Adrenal gland (tissue), 12 donors: ENCODE measurements around the gene RTP1. TPM values are rescaled to one million over a fixed set of nuclear protein-coding genes. Genes with fewer than 3 reads are reported as not detected.
"Not testable (repeated sequence)": the region's sequence is repeated elsewhere in the genome, so short reads cannot be mapped to it uniquely, and the experiment has no call there.

Experiments used
- DNase-seq, 7 donors: peaks; one replicate each; pipeline ENCODE4 v3.0.0-alpha.2; 2019 to 2020
- H3K27ac ChIP-seq, 5 donors: fragments of 200-600 bp; sonication (generic) in 4 of 5; 1 replicate in 3 of 5; 2 replicates in 2 of 5; pipeline versions ENCODE4 v1.5.1 to v1.8.0; 2016 to 2020; ENCODE audit warnings: mild to moderate bottlenecking in 1 of 5
- H3K27me3 ChIP-seq: fragments of 200-600 bp; 2 replicates; pipeline ENCODE4 v1.8.0; 2021
- H3K36me3 ChIP-seq, 2 donors: fragments of 200-600 bp; replicated peaks in 1 of 2; 1 replicate in 1 of 2; 2 replicates in 1 of 2; pipeline versions ENCODE4 v1.5.1 to v1.8.0; 2018 to 2022
- H3K4me1 ChIP-seq, 2 donors: fragments of 200-600 bp; replicated peaks in 1 of 2; 1 replicate in 1 of 2; 2 replicates in 1 of 2; pipeline versions ENCODE4 v1.5.1 to v1.8.0; 2018 to 2021
- H3K4me3 ChIP-seq, 4 donors: fragments of 200-600 bp; sonication (generic) in 3 of 4; one replicate each; pipeline ENCODE4 v1.5.1; 2016 to 2018
- H3K9me3 ChIP-seq, 3 donors: fragments of 200-600 bp; sonication (generic) in 1 of 3; replicated peaks in 1 of 3; 1 replicate in 2 of 3; 2 replicates in 1 of 3; pipeline versions ENCODE4 v1.5.1 to v1.8.0; 2016 to 2021
- POLR2A ChIP-seq, 2 donors: fragments of 450-650 bp; IDR thresholded peaks; one replicate each; pipeline ENCODE4 v1.6.1; 2017; ENCODE audit warnings: antibody characterized with exemption in 2 of 2, mild to moderate bottlenecking in 2 of 2, moderate library complexity in 1 of 2
- WGBS, 4 donors: extraction: QIAGEN DNeasy Blood & Tissue Kit in 2 of 4; methylation state at CpG; one replicate each; pipeline versions ENCODE4 v1.1.5 to v1.1.7; 2013 to 2017; 5-methylcytosine and 5-hydroxymethylcytosine counted together
- intact Hi-C, 2 donors: fragments of 100-400 bp; cut with DNase I; formaldehyde crosslinking; loops; one replicate each; pipeline versions ENCODE4 v1.14.1 to v1.15.0; 2022 to 2023
- polyA plus RNA-seq, 3 donors: library from polyadenylated mRNA; stranded (reverse); fragments of 200-250 nt in 2 of 3; fragments of 350-450 nt in 1 of 3; fragmentation: Illumina TruSeq in 1 of 3; extraction: RNeasy Lipid Tissue Mini Kit (QIAGEN cat#74804) in 1 of 3; gene quantifications; one replicate each; pipeline ENCODE4 v1.2.3, GENCODE V29; 2013 to 2014
- total RNA-seq, 9 donors: library from RNA; depleted of rRNA in 4 of 9; stranded (reverse); fragments of >200 nt in 4 of 9; fragments of 120-200 nt in 1 of 9; fragmentation: NEBNext Ultra II Directional in 1 of 9; extraction: Animal tissue kit (Norgen Biotek cat#: 25700) in 1 of 9; gene quantifications; one replicate each; pipeline versions ENCODE4 v1.1.0 to v1.2.4, GENCODE V29; 2013 to 2023
- TF ChIP-seq, protein P1 (sequence below), 6 experiments: fragments of 450-650 bp in 4 of 6; fragments of 200-600 bp in 2 of 6; sonication (generic) in 1 of 6; IDR thresholded peaks; 1 replicate in 5 of 6; 2 replicates in 1 of 6; pipeline versions ENCODE4 v1.5.1 to v1.8.0; 2016 to 2021; ENCODE audit warnings: antibody characterized with exemption in 6 of 6, mild to moderate bottlenecking in 2 of 6, moderate library complexity in 1 of 6
- donor health status: healthy with polysubstance abuse.
- donor health status: Bipolar disorder and iron deficiency.
- donor health status: DM: yes; HTN: yes; CAD: no.
- donor health status: DM: no; HTN: no; CAD: no.
- donor health status: DM: no; HTN: no; CAD: no.
- donor health status: DM: yes; HTN: yes; CAD: no.

The RTP1 gene
- total and polyA plus RNA-seq, 12 donors = 0.03 to 0.11 TPM; not detected in 10

DNA sequence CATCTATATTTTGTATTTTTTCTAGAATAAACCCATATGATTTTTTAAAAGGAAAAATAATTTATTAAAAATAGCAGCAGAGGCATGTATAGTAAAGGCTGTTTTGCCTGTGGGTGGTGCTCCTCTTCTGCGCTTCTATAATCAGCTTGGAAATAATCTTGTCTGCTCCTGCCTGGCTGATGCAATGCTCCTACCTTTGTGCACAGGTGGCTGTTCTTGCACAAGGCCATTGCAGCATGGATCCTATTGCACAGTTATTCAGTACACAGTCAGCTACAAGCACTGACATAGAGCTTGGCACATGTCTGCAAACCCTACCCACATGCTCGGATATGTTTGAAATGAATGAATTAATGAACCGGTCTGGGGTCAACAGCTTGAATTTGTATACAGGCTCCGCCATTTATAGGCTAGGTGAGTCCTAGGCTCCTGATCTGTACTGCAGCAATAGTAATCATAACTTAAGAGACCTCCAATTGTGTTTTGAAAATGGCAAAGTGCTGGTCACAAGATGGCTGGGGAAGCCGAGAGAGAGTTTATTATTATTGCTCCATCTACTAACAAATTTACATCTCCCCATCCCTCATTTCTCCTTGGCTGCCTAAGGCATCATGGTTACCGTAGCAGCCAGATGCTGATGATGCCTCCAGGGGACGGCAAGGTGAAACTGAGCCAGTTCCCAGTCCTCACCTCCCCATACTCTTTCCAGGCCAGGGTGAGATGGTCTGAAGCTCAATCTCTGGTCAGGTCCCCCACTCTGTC is 532 bp upstream of the RTP1 start:
- 74 to 82% (median 82%) methylated on average over 6 to 7 of the region's 7 CpGs for WGBS, 4 donors
- TF ChIP-seq POLR2A (IDR thresholded peaks at IDR 0.05) = no peak
- TF ChIP-seq, protein P1, sequence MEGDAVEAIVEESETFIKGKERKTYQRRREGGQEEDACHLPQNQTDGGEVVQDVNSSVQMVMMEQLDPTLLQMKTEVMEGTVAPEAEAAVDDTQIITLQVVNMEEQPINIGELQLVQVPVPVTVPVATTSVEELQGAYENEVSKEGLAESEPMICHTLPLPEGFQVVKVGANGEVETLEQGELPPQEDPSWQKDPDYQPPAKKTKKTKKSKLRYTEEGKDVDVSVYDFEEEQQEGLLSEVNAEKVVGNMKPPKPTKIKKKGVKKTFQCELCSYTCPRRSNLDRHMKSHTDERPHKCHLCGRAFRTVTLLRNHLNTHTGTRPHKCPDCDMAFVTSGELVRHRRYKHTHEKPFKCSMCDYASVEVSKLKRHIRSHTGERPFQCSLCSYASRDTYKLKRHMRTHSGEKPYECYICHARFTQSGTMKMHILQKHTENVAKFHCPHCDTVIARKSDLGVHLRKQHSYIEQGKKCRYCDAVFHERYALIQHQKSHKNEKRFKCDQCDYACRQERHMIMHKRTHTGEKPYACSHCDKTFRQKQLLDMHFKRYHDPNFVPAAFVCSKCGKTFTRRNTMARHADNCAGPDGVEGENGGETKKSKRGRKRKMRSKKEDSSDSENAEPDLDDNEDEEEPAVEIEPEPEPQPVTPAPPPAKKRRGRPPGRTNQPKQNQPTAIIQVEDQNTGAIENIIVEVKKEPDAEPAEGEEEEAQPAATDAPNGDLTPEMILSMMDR (IDR thresholded peaks at IDR 0.05) = no peak

DNA sequence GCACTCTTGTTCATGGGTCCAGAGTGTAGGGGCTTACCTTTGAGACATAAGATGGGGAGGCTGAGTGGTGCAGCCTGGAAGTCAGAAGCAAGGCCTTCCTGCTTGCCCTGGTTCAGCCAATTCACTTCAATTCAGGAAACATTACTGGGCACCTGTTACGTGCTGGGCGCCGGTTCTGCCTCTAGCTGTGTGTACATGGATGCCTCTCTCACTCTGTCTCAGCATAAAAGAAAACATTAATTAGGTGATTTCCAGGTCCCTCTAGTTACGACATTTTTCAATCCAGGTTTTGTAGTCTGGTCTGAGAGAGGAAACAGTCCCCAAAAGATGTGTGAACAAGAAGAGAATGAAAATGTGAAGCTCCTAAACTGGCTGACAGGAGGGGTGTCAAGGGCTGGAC is 1.2 kb downstream of the RTP1 start:
- Histone ChIP-seq H3K27ac (no peak overlapping the region), H3K36me3 (no peaks in the 10 kb centered on the region), H3K27me3 (no peaks in the 10 kb centered on the region), H3K9me3 (no peaks in the 10 kb centered on the region), H3K4me1 (no peaks in the 10 kb centered on the region), H3K4me3 (no peak overlapping the region)
- TF ChIP-seq, protein P1 (IDR thresholded peaks at IDR 0.05) = no peak
- TF ChIP-seq POLR2A (IDR thresholded peaks at IDR 0.05) = no peak
- 80 to 92% (median 84%) methylated on average over 4 of the region's 4 CpGs for WGBS, 4 donors
- intact Hi-C loops = no loop called here
- no peak for DNase-seq

More for the DNA sequence above, 532 bp upstream of the RTP1 start:
- H3K27me3 ChIP-seq = peaks cover 6% of the 10 kb centered on the region
- no peaks in the 10 kb centered on the region for H3K4me1 ChIP-seq
- no peaks in the 10 kb centered on the region for H3K36me3 ChIP-seq
- H3K27ac ChIP-seq = no peak overlapping the region
- no peaks in the 10 kb centered on the region for H3K9me3 ChIP-seq
- H3K4me3 ChIP-seq = no peak overlapping the region
- intact Hi-C loops = no loop called here
- DNase-seq = no peak

DNA sequence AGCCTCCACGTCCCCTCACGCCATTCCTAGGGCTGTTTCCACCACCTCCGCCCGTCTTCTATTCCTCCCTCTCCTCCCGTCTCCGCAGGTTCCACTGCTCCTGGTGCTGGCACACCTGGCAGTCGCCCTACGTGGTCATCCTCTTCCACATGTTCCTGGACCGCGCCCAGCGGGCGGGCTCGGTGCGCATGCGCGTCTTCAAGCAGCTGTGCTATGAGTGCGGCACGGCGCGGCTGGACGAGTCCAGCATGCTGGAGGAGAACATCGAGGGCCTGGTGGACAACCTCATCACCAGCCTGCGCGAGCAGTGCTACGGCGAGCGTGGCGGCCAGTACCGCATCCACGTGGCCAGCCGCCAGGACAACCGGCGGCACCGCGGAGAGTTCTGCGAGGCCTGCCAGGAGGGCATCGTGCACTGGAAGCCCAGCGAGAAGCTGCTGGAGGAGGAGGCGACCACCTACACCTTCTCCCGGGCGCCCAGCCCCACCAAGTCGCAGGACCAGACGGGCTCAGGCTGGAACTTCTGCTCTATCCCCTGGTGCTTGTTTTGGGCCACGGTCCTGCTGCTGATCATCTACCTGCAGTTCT is 2.3 kb downstream of the RTP1 start:
- H3K4me3 ChIP-seq, intact Hi-C loops: not testable (repeated sequence)
- WGBS, 4 donors = 88 to 96% (median 96%) methylated on average over 35 to 39 of the region's 44 CpGs

DNA sequence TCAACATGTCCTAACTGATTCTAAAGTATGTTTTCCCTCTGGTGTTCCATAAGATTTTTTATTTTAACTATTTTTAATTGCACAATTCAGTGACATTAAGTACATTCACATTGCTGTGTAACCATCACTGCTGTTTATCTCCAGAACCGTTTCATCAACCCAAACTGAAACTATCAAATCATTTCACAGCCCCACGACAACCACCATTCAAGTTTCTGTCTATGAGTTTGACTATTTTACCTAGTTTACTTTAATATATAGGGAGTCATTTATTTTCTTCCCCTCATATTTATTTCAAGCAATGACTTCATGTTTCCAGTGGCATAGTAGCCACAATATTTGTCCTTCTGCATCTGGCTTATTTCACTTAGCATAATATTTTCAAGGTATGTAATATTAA is 8.4 kb downstream of the RTP1 start:
- Histone ChIP-seq H3K27me3 (no peaks in the 10 kb centered on the region), H3K9me3 (no peaks in the 10 kb centered on the region), H3K4me1 (peaks cover 0 to 8% of the 10 kb centered on the region in 2 donors), H3K27ac (no peak overlapping the region), H3K36me3 (no peaks in the 10 kb centered on the region), H3K4me3 (no peak overlapping the region)
- TF ChIP-seq, protein P1 (IDR thresholded peaks at IDR 0.05) = no peak
- TF ChIP-seq POLR2A (IDR thresholded peaks at IDR 0.05) = no peak
- DNase-seq = no peak
- intact Hi-C loops = no loop called here
- 56 to 82% (median 67%) methylated on average over 2 of the region's 2 CpGs for WGBS, 4 donors

More for the DNA sequence above, 2.3 kb downstream of the RTP1 start:
- not testable (repeated sequence) for H3K27me3 ChIP-seq, H3K27ac ChIP-seq, DNase-seq, H3K9me3 ChIP-seq, H3K36me3 ChIP-seq, H3K4me1 ChIP-seq
